ENCODE data around the gene PDZRN3.

- TF ChIP-seq CTCF (IDR thresholded peaks at IDR 0.05) (no peak), EZH2phosphoT487 (IDR thresholded peaks at IDR 0.05) (no peak), EZH2 (IDR thresholded peaks at IDR 0.05) (no peak)
Observed at GRCh38 chr3:73563896-73564582, 60.7 kb downstream of the PDZRN3 start.
